ENCODE results near the gene TAF11L10.
"Not testable (repeated sequence)": the region's sequence is repeated elsewhere in the genome, so short reads cannot be mapped to it uniquely, and the experiment has no call there.

The TAF11L10 gene

GRCh38 chr5:17597728-17598127 is at the start of gene TAF11L10:
Gene TAF11L10, minus strand, starts transcription at chr5:17597828.
- not testable (repeated sequence) for H3K4me3 ChIP-seq (ENCODE audit: low read depth, low read length)

GRCh38 chr5:17634160-17634559 is 36.5 kb upstream of the TAF11L10 start, which contains the start of gene TAF11L14:
Gene TAF11L14, plus strand, starts transcription at chr5:17634460.
- no peak within 1 kb of the TSS for H3K4me3 ChIP-seq (ENCODE audit: low read depth, low read length)

GRCh38 chr5:17631788-17632187 is 34.2 kb upstream of the TAF11L10 start, which contains the start of gene TAF11L13:
Gene TAF11L13, plus strand, starts transcription at chr5:17632088.
- not testable (repeated sequence) for H3K4me3 ChIP-seq (ENCODE audit: low read depth, low read length)

- H3K4me3 ChIP-seq (ENCODE audit: low read depth, low read length): no peak overlapping the region
Measured at GRCh38 chr5:17625686-17626085, 28.1 kb upstream of the TAF11L10 start.

- no peak overlapping the region for H3K4me3 ChIP-seq (ENCODE audit: low read depth, low read length)
Measured at GRCh38 chr5:17620627-17621026, 23.0 kb upstream of the TAF11L10 start.

GRCh38 chr5:17619354-17619753 is 21.7 kb upstream of the TAF11L10 start:
- H3K4me3 ChIP-seq (ENCODE audit: low read depth, low read length): no peak overlapping the region

- H3K4me3 ChIP-seq (ENCODE audit: low read depth, low read length): no peak overlapping the region
Measured at GRCh38 chr5:17614872-17615605, 17.4 kb upstream of the TAF11L10 start.

GRCh38 chr5:17610092-17610491 is 12.5 kb upstream of the TAF11L10 start, which contains the start of gene TAF11L12:
Gene TAF11L12, plus strand, starts transcription at chr5:17610392.
- not testable (repeated sequence) for H3K4me3 ChIP-seq (ENCODE audit: low read depth, low read length)

GRCh38 chr5:17607461-17607860 is 9.8 kb upstream of the TAF11L10 start:
- H3K4me3 ChIP-seq (ENCODE audit: low read depth, low read length): not testable (repeated sequence)

- H3K4me3 ChIP-seq (ENCODE audit: low read depth, low read length): no peak overlapping the region
Measured at GRCh38 chr5:17604951-17605350, 7.3 kb upstream of the TAF11L10 start.

GRCh38 chr5:17603880-17604279 is 6.3 kb upstream of the TAF11L10 start, which contains the start of gene TAF11L11:
Gene TAF11L11, plus strand, starts transcription at chr5:17604183.
- H3K4me3 ChIP-seq (ENCODE audit: low read depth, low read length): not testable (repeated sequence)

- not testable (repeated sequence) for H3K4me3 ChIP-seq (ENCODE audit: low read depth, low read length)
Measured at GRCh38 chr5:17594255-17594654, 3.4 kb downstream of the TAF11L10 start, which contains the start of gene TAF11L9. Gene TAF11L9, minus strand, starts transcription at chr5:17594394.

- H3K4me3 ChIP-seq (ENCODE audit: low read depth, low read length): not testable (repeated sequence)
Measured at GRCh38 chr5:17590860-17591259, 6.8 kb downstream of the TAF11L10 start, which contains the start of gene TAF11L8. Gene TAF11L8, minus strand, starts transcription at chr5:17590960.

GRCh38 chr5:17585658-17586057 is 12.0 kb downstream of the TAF11L10 start, which contains the start of gene TAF11L7:
Gene TAF11L7, minus strand, starts transcription at chr5:17585758.
- H3K4me3 ChIP-seq (ENCODE audit: low read depth, low read length): not testable (repeated sequence)

All from iPS-11a (cell line).